MG63 (cell line): ENCODE data around the gene FBXL16. TPM values are rescaled to one million over a fixed set of nuclear protein-coding genes. Genes with fewer than 3 reads are reported as not detected.

Source experiments
- DNase-seq: peaks from one replicate; pipeline ENCODE4 v3.0.0-alpha.2; 2020
- H3K27me3 ChIP-seq: fragments of 250-450 bp; sonication (Bioruptor Pico); 2 replicates; pipeline ENCODE4 v1.5.1; 2020; ENCODE audit warnings: mild to moderate bottlenecking, moderate library complexity
- H3K36me3 ChIP-seq: fragments of 250-450 bp; sonication (Bioruptor Pico); 2 replicates; pipeline ENCODE4 v1.5.1; 2020; ENCODE audit warnings: mild to moderate bottlenecking, moderate library complexity
- H3K4me3 ChIP-seq: fragments of 250-450 bp; sonication (Bioruptor Pico); 2 replicates; pipeline ENCODE4 v1.5.1; 2020; ENCODE audit warnings: mild to moderate bottlenecking, moderate library complexity
- H3K9me3 ChIP-seq: fragments of 250-450 bp; sonication (Bioruptor Pico); 2 replicates; pipeline ENCODE4 v1.5.1; 2020; ENCODE audit warnings: mild to moderate bottlenecking, moderate library complexity
- total RNA-seq: library from RNA; depleted of rRNA; stranded (reverse); fragments of >200 nt; shearing (Covaris generic); gene quantifications from 2 replicates; pipeline ENCODE4 v1.2.3, GENCODE V29; 2014; ENCODE audit warnings: low replicate concordance; rRNA removed

The FBXL16 gene
- total RNA-seq, 1 experiment from 2014 or later: 0.16 TPM

DNA sequence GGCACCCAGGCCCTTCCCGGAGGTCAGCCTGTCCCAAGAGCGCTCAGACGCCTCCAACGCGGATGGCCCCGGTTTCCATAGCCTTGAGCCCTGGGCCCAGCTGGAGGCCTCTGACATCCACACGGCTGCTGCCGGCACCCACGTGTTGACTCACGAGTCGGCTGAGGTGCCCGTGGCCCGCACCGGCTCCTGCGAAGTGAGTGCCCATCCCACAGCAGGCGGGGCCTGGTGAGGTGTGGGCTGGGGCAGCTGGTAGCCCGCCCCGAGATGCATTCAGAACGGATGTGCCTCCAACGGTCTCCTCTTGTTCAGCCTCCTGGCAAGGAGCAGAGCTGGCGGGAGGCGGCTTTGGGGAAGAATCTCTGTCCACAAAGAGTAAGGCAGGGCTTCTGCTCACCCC lies 53.8 kb downstream of the FBXL16 start:
- Histone ChIP-seq H3K4me3 (no peak overlapping the region), H3K9me3 (no peaks in the 10 kb centered on the region), H3K27me3 (no peaks in the 10 kb centered on the region), H3K36me3 (peaks cover 58% of the 10 kb centered on the region)
- no peak for DNase-seq

DNA sequence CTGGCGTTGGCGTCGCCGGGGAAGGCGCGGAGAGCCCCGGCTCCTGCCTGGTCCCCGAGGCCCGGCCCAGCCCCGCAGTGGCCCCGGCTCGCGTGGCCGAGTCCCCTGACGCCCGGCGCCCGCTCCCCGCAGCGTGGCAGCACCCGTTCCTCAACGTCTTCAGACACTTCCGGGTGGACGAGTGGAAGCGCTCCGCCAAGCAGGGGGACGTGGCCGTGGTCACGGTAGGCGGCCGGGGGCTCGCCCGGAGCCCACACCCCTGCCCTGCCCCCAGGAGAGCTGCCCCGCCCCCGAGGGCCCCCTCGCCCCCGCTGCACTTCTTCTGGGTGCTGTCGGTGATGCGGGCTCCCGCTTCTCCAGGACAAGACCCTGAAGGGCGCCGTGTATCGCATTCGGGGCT lies 56.0 kb downstream of the FBXL16 start:
- peak overlapping the region; percentile 66 for H3K4me3 ChIP-seq
- peaks cover 56% of the 10 kb centered on the region for H3K36me3 ChIP-seq
- H3K9me3 ChIP-seq: no peaks in the 10 kb centered on the region
- no peaks in the 10 kb centered on the region for H3K27me3 ChIP-seq
- peak; percentile 56 for DNase-seq

DNA sequence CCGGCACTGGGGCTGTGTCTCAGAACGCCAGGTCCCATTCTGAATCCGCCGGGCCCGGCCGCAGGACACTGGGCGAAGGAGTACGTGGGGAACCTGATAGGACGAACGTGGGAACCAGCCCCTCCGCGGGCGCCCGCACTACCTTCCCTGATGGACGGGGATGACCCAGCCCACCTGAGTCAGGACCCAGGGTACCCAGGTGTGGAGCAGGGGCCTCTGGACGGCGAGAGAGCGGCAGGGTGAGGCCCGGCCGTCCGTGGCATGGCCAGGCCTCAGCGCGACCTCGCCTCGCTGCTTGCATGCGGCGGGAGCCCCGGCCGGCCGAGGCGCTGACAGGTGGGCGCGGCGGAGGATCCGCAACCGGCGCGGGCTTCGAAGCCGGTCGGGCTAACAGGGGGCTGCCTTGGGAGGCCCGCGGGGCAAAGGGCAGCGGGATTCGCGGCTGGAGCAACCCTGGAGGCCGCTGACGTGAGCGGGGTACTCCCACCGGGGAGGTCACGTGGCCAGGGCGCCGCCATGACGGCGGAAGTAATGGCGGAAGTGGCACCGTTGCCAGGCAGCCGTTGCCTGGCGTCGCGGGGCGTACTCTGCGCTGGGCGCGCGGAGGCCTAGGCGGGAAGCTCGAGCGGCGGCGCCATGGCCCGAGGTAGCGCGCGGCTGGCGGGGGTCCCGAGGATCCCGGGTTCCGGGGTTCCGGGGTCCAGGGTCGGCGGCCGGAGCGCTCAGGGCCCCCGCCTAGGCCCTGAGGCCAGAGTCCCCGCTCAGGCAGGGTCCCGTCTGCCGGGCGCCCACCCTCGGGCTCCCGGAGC lies 56.6 kb downstream of the FBXL16 start, which contains the start of gene WDR90:
Gene WDR90 (plus strand): TSS at position 585 of the 809 bp plus-strand sequence. CDS start 52 bp downstream, at position 637.
- Histone ChIP-seq H3K27me3 (no peaks in the 10 kb centered on the region), H3K36me3 (peaks cover 59% of the 10 kb centered on the region), H3K9me3 (no peaks in the 10 kb centered on the region), H3K4me3 (peak within 1 kb of the TSS; percentile 66)
- DNase-seq: peak; percentile 97

DNA sequence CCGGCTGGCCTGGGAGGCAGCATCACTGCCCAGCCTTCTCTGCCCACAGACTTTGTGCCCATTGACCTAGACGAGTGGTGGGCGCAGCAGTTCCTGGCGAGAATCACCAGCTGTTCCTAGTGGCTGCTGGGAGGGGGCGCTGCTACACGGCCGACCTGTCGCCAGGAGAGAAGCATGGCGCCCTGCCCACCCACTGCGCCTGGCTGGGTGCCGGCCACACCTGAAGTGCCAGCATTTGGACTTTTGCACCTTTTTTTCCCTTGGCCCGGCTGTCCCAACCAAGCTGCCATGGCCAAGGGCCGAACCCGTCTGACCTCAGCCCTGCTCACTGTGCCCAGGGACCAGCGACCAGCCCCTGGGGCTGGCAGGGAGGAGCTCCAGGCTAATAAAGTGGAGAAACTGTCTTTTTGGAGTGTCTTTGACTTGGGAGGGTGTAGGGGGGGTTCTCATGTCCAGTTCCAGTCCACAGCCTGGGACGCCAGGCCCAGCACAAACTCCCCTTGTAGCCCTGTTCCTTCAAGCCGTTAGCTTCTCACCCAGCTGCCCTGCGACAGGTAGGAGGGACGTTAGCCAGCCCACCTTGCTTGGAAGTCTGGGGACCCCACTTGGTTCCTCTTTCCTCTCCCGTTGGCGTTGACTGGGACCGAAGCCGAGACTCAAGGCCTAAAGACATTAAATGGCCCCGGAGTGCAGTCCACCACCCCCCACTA lies 57.4 kb downstream of the FBXL16 start:
- no peaks in the 10 kb centered on the region for H3K27me3 ChIP-seq
- H3K36me3 ChIP-seq: peaks cover 55% of the 10 kb centered on the region
- H3K9me3 ChIP-seq: no peaks in the 10 kb centered on the region
- peak overlapping the region; percentile 66 for H3K4me3 ChIP-seq
- peak; percentile 67 for DNase-seq

DNA sequence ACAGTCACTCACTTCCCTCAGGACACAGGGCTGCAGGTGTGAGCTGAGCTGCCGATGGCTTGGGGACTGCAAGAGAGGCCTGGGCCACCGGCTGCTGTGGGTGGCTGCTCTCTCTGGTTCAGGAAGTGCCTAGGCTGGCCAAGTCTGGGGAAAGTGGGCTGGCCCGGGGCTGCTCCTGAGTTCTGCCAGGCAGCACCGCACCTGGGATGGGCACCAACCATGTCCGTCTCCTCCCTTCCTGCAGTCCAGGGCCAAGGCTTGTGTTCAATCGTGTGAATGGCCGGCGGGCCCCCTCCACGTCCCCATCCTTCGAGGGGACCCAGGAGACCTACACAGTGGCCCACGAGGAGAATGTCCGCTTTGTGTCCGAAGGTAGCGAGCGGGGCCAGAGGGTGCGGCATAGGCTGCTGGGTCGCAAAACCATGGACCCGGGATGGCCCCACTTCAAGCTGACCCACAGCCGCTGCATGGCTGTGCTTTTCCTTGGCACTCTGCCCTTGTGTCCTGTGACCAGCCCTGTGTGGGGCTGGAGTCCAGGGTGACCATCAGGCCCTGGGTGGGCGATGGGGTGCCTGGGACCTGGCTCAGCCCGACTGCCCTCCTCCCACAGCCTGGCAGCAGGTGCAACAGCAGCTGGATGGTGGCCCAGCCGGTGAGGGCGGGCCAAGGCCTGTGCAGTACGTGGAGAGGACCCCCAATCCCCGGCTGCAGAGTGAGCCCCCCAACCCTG lies 58.3 kb downstream of the FBXL16 start:
- Histone ChIP-seq H3K27me3 (no peaks in the 10 kb centered on the region), H3K36me3 (peaks cover 54% of the 10 kb centered on the region), H3K9me3 (no peaks in the 10 kb centered on the region), H3K4me3 (no peak overlapping the region)
- DNase-seq: no peak

DNA sequence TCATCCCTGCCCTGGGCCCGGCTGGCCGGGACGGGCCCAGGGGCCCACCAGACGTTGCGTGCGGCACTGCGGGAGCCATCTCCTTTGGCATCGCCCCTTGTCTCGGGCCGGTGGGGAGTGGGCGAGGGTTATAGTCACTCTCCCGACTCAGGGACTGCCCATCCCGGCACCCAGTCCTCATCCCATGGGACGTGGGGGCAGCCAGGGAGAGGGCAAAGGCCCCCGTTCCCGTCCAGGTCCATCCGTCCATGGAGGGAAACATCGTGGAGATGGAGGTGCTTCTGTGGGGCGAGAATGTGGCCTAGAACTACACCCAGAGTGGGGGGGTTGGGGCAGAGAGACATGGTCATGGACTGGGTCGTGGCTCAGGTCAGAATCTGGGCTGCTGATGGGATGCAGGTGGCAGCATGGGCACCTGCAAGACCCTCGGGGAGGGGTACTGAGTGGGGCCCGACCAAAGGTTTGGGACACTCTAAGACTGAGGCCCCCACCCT lies 58.9 kb downstream of the FBXL16 start:
- no peaks in the 10 kb centered on the region for H3K27me3 ChIP-seq
- no peak overlapping the region for H3K4me3 ChIP-seq
- peaks cover 48% of the 10 kb centered on the region for H3K36me3 ChIP-seq
- H3K9me3 ChIP-seq: no peaks in the 10 kb centered on the region
- no peak for DNase-seq

DNA sequence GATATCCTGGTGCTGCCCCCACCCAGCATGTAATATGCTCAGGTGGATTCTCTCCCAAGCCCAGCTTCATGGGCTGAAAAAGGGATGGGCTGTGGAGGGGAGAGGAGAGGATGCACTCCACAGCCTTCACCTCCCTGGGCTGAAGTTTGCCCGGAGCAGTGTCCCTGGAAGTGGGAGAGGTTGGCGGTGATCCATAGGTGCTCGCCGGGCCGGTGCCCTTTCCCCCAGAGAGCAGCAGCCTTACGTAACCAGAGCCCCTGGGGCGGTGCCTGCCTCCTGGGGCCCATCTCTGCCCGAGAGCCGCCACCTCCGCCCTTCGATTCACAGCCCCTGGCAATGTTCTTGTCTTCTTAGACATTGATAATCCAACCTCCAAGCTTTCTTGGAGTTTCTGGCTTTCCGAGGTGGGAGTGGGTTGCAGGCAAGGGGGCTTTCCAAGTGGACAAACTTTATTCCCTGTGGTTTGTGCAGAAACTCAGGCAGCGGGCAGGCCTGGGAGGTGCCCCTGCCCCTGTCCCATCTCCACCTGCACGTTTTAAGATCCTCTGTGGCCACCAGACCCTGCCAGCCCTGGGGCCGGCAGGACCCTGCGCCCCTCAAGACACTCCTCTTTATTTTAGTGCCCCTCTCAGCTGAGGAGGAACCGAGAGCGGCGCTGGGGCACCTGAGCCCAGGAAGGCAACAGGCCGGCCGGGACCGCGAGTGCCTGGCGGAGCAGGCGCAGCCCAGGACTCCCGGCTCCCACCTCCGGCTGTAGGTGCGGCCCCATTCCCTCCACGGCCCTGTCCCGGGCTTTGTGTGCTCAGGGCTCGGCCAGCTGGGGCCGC lies 59.5 kb downstream of the FBXL16 start:
- no peak for DNase-seq
- no peaks in the 10 kb centered on the region for H3K9me3 ChIP-seq
- peaks cover 44% of the 10 kb centered on the region for H3K36me3 ChIP-seq
- H3K4me3 ChIP-seq: no peak overlapping the region
- H3K27me3 ChIP-seq: no peaks in the 10 kb centered on the region

DNA sequence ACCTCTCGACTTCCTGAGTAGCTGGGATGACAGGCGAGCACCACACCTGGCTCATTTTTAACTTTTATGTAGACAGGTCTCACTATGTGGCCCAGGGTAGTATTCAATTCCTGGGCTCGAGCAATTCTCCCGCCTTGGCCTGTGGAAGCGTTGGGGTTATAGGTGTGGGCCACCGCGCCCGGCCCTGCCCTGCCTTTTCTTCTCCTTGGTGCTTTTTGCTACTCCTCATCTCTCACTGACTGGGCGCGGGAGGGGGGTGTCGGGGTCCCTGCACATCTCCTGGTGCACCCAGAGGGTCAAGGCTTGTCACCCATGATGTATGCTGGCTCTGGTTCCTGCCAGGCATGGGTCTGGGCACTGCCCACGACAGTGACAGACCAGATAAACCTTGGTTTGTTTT lies 61.0 kb downstream of the FBXL16 start:
- H3K9me3 ChIP-seq: no peaks in the 10 kb centered on the region
- no peak for DNase-seq

DNA sequence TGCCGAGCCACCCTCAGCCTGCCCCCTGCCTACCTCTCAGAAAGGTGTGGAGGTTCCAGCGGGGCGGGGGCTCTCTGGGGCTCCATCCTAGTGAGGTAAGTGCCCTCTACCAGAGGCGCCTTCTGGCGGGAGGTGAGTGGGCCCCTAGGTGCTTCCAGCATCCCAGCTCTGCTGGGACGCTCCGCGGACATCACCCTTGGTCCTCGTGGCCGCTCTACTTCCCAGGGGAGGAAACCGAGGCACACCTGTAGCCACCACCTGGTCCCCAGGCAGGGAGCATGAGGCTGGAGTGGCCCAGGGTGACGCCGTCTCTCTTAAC lies 62.6 kb downstream of the FBXL16 start:
- no peak for DNase-seq
- no peaks in the 10 kb centered on the region for H3K27me3 ChIP-seq
- peaks cover 28% of the 10 kb centered on the region for H3K36me3 ChIP-seq
- H3K4me3 ChIP-seq: peak overlapping the region; percentile 63
- H3K9me3 ChIP-seq: no peaks in the 10 kb centered on the region

More for the DNA sequence above, 61.0 kb downstream of the FBXL16 start:
- Histone ChIP-seq H3K36me3 (peaks cover 33% of the 10 kb centered on the region), H3K4me3 (no peak overlapping the region), H3K27me3 (no peaks in the 10 kb centered on the region)

Other genes with a start within 250 kb of the FBXL16 start
- 42.2 and 55.9 TPM in 2 replicates for gene CAPN15, start 178.1 kb downstream of the FBXL16 start, total RNA-seq
- gene PRR35, start 145.4 kb downstream of the FBXL16 start, total RNA-seq: not detected in 2 replicates
- not detected in 2 replicates for gene NHLRC4, start 138.8 kb downstream of the FBXL16 start, total RNA-seq
- 13.1 and 31.7 TPM in 2 replicates for gene PIGQ, start 135.8 kb downstream of the FBXL16 start, total RNA-seq
- gene RAB40C, start 115.7 kb downstream of the FBXL16 start, total RNA-seq: 12.4 and 20.8 TPM in 2 replicates
- not detected in 2 replicates for gene WFIKKN1, start 74.8 kb downstream of the FBXL16 start, total RNA-seq
- gene METTL26, start 69.5 kb downstream of the FBXL16 start, total RNA-seq: 145 and 183 TPM in 2 replicates
- gene MCRIP2, start 64.0 kb downstream of the FBXL16 start, total RNA-seq: 22.2 and 50.3 TPM in 2 replicates
- 6.0 and 17.3 TPM in 2 replicates for gene WDR90, start 56.4 kb downstream of the FBXL16 start, total RNA-seq
- 48.7 and 72.8 TPM in 2 replicates for gene RHOT2, start 37.7 kb downstream of the FBXL16 start, total RNA-seq
- 0.16 TPM in 1 of 2 replicates, not detected in the other for gene RHBDL1, start 30.1 kb downstream of the FBXL16 start, total RNA-seq
- 301 and 418 TPM in 2 replicates for gene STUB1, start 25.4 kb downstream of the FBXL16 start, total RNA-seq
- gene JMJD8, start 21.5 kb downstream of the FBXL16 start, total RNA-seq: 15.1 and 66.3 TPM in 2 replicates
- 8.0 and 8.2 TPM in 2 replicates for gene WDR24, start 15.4 kb downstream of the FBXL16 start, total RNA-seq
- gene METRN, start 9.3 kb upstream of the FBXL16 start, total RNA-seq: 33.7 and 71.7 TPM in 2 replicates
- 27.0 and 44.0 TPM in 2 replicates for gene ANTKMT, start 15.3 kb upstream of the FBXL16 start, total RNA-seq
- 0.59 and 4.9 TPM in 2 replicates for gene CCDC78, start 20.6 kb upstream of the FBXL16 start, total RNA-seq
- 9.4 and 13.3 TPM in 2 replicates for gene HAGHL, start 21.3 kb upstream of the FBXL16 start, total RNA-seq
- gene CIAO3, start 35.2 kb upstream of the FBXL16 start, total RNA-seq: 39.0 and 72.9 TPM in 2 replicates
- not detected in 2 replicates for gene MSLN, start 54.9 kb upstream of the FBXL16 start, total RNA-seq
- 60.9 and 77.3 TPM in 2 replicates for gene RPUSD1, start 82.6 kb upstream of the FBXL16 start, total RNA-seq
- 18.9 and 22.6 TPM in 2 replicates for gene CHTF18, start 82.8 kb upstream of the FBXL16 start, total RNA-seq
- not detected in 2 replicates for gene GNG13, start 94.9 kb upstream of the FBXL16 start, total RNA-seq